B cell (primary cell): ENCODE data around the gene MTHFR. TPM values are rescaled to one million over a fixed set of nuclear protein-coding genes. Genes with fewer than 3 reads are reported as not detected.

Source experiments
- ATAC-seq: fragments of 200-7000 bp; cut with Tn5 transposase; one replicate; pipeline ENCODE4 v1.10.0; 2021; ENCODE audit warnings: low read depth, mild to moderate bottlenecking, moderate number of reproducible peaks, moderate library complexity
- CTCF ChIA-PET: fragments of 350-600 bp; sonication (Branson Sonifier 250); formaldehyde crosslinking; loops from one replicate; lab custom pipeline; 2021; ENCODE audit warnings: antibody characterized with exemption, inconsistent platforms; lab: Charles Lee
- POLR2A ChIA-PET: fragments of 350-600 bp; sonication (Branson Sonifier 250); formaldehyde crosslinking; loops from one replicate; lab custom pipeline; 2021; ENCODE audit warnings: antibody characterized with exemption; lab: Charles Lee
- DNase-seq: peaks from one replicate; pipeline ENCODE4 v3.0.0; 2013
- H2AFZ ChIP-seq: 2 replicates; pipeline ENCODE4 v1.6.1; 2012; ENCODE audit warnings: mild to moderate bottlenecking, low read depth, low read length; ENCODE audit not compliant: insufficient read depth, poor library complexity, severe bottlenecking
- H3K27ac ChIP-seq, 2 donors: 1 replicate in 1 of 2; 2 replicates in 1 of 2; pipeline ENCODE4 v1.5.1; 2012 to 2013; ENCODE audit warnings: low read length in 2 of 2, mild to moderate bottlenecking in 2 of 2, moderate library complexity in 1 of 2
- H3K27me3 ChIP-seq, 4 experiments: fragments of 200-600 bp in 1 of 4; sonication (generic) in 1 of 4; replicated peaks in 1 of 4; 1 replicate in 2 of 4; 2 replicates in 2 of 4; pipeline versions ENCODE4 v1.6.1 to v1.7.0; 2013 to 2016; ENCODE audit warnings: low read length in 3 of 4, mild to moderate bottlenecking in 2 of 4, mixed read lengths in 1 of 4, moderate library complexity in 1 of 4; ENCODE audit not compliant: insufficient read depth in 4 of 4, control insufficient read depth in 3 of 4; ENCODE audit errors: control extremely low read depth in 1 of 4
- H3K36me3 ChIP-seq, 2 experiments: replicated peaks in 1 of 2; 1 replicate in 1 of 2; 2 replicates in 1 of 2; pipeline versions ENCODE4 v1.6.1 to v1.7.1; 2013; ENCODE audit warnings: low read length in 1 of 2; ENCODE audit not compliant: insufficient read depth in 2 of 2, control insufficient read depth in 1 of 2; ENCODE audit errors: control extremely low read depth in 1 of 2, extremely low read depth in 1 of 2
- H3K4me1 ChIP-seq, 2 donors: fragments of 200-600 bp in 1 of 2; sonication (generic) in 1 of 2; 1 replicate in 1 of 2; 2 replicates in 1 of 2; pipeline versions ENCODE4 v1.5.1 to v1.6.1; 2013 to 2017; ENCODE audit warnings: low read length in 2 of 2; ENCODE audit not compliant: control insufficient read depth in 2 of 2, insufficient read depth in 2 of 2
- H3K4me2 ChIP-seq: replicated peaks from 2 replicates; pipeline ENCODE3; 2012; ENCODE audit warnings: mild to moderate bottlenecking, low read depth, low read length; ENCODE audit not compliant: poor library complexity, severe bottlenecking
- H3K4me3 ChIP-seq, 5 experiments: fragments of 200-600 bp in 1 of 5; sonication (generic) in 1 of 5; 1 replicate in 3 of 5; 2 replicates in 2 of 5; pipeline versions ENCODE4 v1.5.1 to v1.7.0; 2011 to 2016; ENCODE audit warnings: low read length in 4 of 5, mild to moderate bottlenecking in 4 of 5, low read depth in 2 of 5, control low read depth in 1 of 5, moderate library complexity in 1 of 5; ENCODE audit not compliant: insufficient read depth in 1 of 5; ENCODE audit errors: control extremely low read depth in 1 of 5, extremely low read depth in 1 of 5
- H3K79me2 ChIP-seq: fragments of 200-600 bp; sonication (generic); one replicate; pipeline ENCODE4 v1.6.0; 2016; ENCODE audit warnings: low read length; ENCODE audit not compliant: control insufficient read depth, insufficient read depth
- H3K9ac ChIP-seq: fragments of 200-600 bp; sonication (generic); 2 replicates; pipeline ENCODE4 v1.6.1; 2017; ENCODE audit warnings: mild to moderate bottlenecking, low read length, moderate library complexity
- H3K9me3 ChIP-seq, 3 donors: one replicate each; pipeline versions ENCODE4 v1.6.1 to v1.7.1; 2013; ENCODE audit warnings: low read length in 2 of 3; ENCODE audit not compliant: control insufficient read depth in 2 of 3, insufficient read depth in 1 of 3; ENCODE audit errors: control extremely low read depth in 1 of 3
- H4K20me1 ChIP-seq: 2 replicates; pipeline ENCODE4 v1.6.0; 2012; ENCODE audit warnings: mild to moderate bottlenecking, low read length; ENCODE audit not compliant: insufficient read depth, control insufficient read depth, poor library complexity, severe bottlenecking
- H3K27ac Mint-ChIP-seq: one replicate; pipeline ENCODE4 v1.8.0; 2021; ENCODE audit warnings: mixed read lengths
- H3K27me3 Mint-ChIP-seq: one replicate; pipeline ENCODE4 v1.8.0; 2021; ENCODE audit warnings: mixed read lengths
- H3K4me1 Mint-ChIP-seq: one replicate; pipeline ENCODE4 v1.8.0; 2021; ENCODE audit warnings: mixed read lengths
- H3K4me3 Mint-ChIP-seq: one replicate; pipeline ENCODE4 v1.8.0; 2021; ENCODE audit warnings: mixed read lengths
- H3K9me3 Mint-ChIP-seq: one replicate; pipeline ENCODE4 v1.8.0; 2022; ENCODE audit warnings: mixed read lengths; ENCODE audit not compliant: insufficient read depth
- CTCF ChIP-seq: fragments of 200-600 bp; IDR thresholded peaks from one replicate; pipeline ENCODE4 v1.8.0; 2022; ENCODE audit warnings: antibody characterized with exemption, mild to moderate bottlenecking
- EZH2 ChIP-seq: IDR thresholded peaks from 2 replicates; pipeline ENCODE4 v1.6.1; 2012; ENCODE audit warnings: borderline replicate concordance, low read depth, mild to moderate bottlenecking, moderate library complexity, low read length; ENCODE audit not compliant: insufficient read depth, poor library complexity, severe bottlenecking
- WGBS: methylation state at CpG from one replicate; pipeline ENCODE4 v1.1.5; 2013; ENCODE audit warnings: missing lambda C conversion rate; ENCODE audit not compliant: insufficient coverage; 5-methylcytosine and 5-hydroxymethylcytosine counted together
- intact Hi-C: fragments of 100-400 bp; cut with micrococcal nuclease; formaldehyde crosslinking; loops from one replicate; pipeline ENCODE4 v1.10.0; 2022
- polyA plus RNA-seq: library from polyadenylated mRNA; depleted of rRNA; stranded (reverse); fragments of >200 nt; gene quantifications from 2 replicates; pipeline ENCODE4 v1.2.3, GENCODE V29; 2012
- total RNA-seq, 2 donors: library from RNA; stranded (reverse); fragments of 120-200 nt in 1 of 2; gene quantifications; 1 replicate in 1 of 2; 2 replicates in 1 of 2; pipeline versions ENCODE4 v1.2.3 to v1.2.4, GENCODE V29; 2013 to 2022

Gene MTHFR
- total and polyA plus RNA-seq, 2 donors (not counting 1 experiment from before 2014, with no cell fraction given) = 35.8 to 114 TPM

GRCh38 chr1:11777658-11778322, 28.0 kb downstream of the MTHFR start:
- TF ChIP-seq EZH2 = no peak
- TF ChIP-seq CTCF = no peak
- Histone ChIP-seq H3K4me2 (no peak overlapping the region), H3K4me1 (no peaks in the 10 kb centered on the region), H3K9ac (no peak overlapping the region), H3K9me3 (no peaks in the 10 kb centered on the region), H4K20me1 (no peaks in the 10 kb centered on the region), H3K27ac (no peak overlapping the region), H2AFZ (no peak overlapping the region), H3K36me3 (no peaks in the 10 kb centered on the region), H3K79me2 (no peaks in the 10 kb centered on the region), H3K27me3 (no peaks in the 10 kb centered on the region), H3K4me3 (no peak overlapping the region)
- ATAC-seq (no peak), DNase-seq (no peak)
- Mint-ChIP-seq H3K27me3 (peaks cover 6% of the 10 kb centered on the region), H3K9me3 (no peaks in the 10 kb centered on the region), H3K27ac (no peak overlapping the region), H3K4me1 (no peaks in the 10 kb centered on the region), H3K4me3 (no peak overlapping the region)
- WGBS = 93% methylated on average over 7 of the region's 8 CpGs
- ChIA-PET CTCF (interaction anchor here (0.7 kb wide), 1 partner anchor 76 kb away, joined by 3 read pairs; no protein-coding TSS in a partner anchor), POLR2A (no interaction called here)
- intact Hi-C loops = no loop called here

DNA sequence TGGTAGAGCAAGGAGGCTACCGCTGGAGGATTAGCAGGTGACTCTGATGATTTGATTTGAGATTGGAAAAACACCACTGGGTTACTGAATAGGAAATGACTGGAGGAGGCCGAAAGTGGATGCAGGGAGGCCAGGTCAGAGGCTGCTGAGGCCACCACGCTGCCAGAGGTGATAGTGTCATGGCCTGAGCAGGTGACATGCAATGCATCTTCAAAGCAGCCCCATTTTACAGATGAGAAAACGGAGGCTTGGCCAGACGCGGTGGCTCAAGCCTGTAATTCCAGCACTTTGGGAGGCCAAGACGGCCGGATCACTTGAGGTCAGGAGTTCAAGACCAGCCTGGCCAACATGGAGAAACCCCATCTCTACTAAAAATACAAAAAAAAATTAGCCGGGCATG, 31.0 kb downstream of the MTHFR start:
- 88% methylated on average over 7 of the region's 9 CpGs for WGBS
- Mint-ChIP-seq H3K4me1 (peaks cover 3% of the 10 kb centered on the region), H3K4me3 (no peak overlapping the region)

More for the DNA sequence above, 31.0 kb downstream of the MTHFR start:
- H3K79me2 ChIP-seq = no peaks in the 10 kb centered on the region
- no peak overlapping the region for H3K4me3 ChIP-seq
- no peak overlapping the region for H3K4me2 ChIP-seq
- H3K27ac Mint-ChIP-seq = no peak overlapping the region
- H3K27me3 ChIP-seq = no peaks in the 10 kb centered on the region
- no peaks in the 10 kb centered on the region for H3K36me3 ChIP-seq
- no peak overlapping the region for H3K27ac ChIP-seq
- intact Hi-C loops = no loop called here
- POLR2A ChIA-PET = no interaction called here
- H3K9ac ChIP-seq = no peak overlapping the region
- H4K20me1 ChIP-seq = no peaks in the 10 kb centered on the region
- CTCF ChIA-PET = no interaction called here
- H2AFZ ChIP-seq = no peak overlapping the region
- peaks cover 6% of the 10 kb centered on the region for H3K27me3 Mint-ChIP-seq
- H3K4me1 ChIP-seq = no peaks in the 10 kb centered on the region
- DNase-seq (no peak), ATAC-seq (no peak)
- TF ChIP-seq CTCF = no peak
- TF ChIP-seq EZH2 = no peak
- H3K9me3 Mint-ChIP-seq = no peaks in the 10 kb centered on the region
- H3K9me3 ChIP-seq = no peaks in the 10 kb centered on the region
